GM15510 (cell line): ENCODE results near the gene STPG1.

ENCODE experiments used
- POLR2A ChIP-seq: IDR thresholded peaks from 3 replicates; pipeline ENCODE4 v1.6.1; 2011; ENCODE audit warnings: borderline replicate concordance; ENCODE audit not compliant: insufficient read length; ENCODE audit errors: extremely low read depth

Gene STPG1

DNA sequence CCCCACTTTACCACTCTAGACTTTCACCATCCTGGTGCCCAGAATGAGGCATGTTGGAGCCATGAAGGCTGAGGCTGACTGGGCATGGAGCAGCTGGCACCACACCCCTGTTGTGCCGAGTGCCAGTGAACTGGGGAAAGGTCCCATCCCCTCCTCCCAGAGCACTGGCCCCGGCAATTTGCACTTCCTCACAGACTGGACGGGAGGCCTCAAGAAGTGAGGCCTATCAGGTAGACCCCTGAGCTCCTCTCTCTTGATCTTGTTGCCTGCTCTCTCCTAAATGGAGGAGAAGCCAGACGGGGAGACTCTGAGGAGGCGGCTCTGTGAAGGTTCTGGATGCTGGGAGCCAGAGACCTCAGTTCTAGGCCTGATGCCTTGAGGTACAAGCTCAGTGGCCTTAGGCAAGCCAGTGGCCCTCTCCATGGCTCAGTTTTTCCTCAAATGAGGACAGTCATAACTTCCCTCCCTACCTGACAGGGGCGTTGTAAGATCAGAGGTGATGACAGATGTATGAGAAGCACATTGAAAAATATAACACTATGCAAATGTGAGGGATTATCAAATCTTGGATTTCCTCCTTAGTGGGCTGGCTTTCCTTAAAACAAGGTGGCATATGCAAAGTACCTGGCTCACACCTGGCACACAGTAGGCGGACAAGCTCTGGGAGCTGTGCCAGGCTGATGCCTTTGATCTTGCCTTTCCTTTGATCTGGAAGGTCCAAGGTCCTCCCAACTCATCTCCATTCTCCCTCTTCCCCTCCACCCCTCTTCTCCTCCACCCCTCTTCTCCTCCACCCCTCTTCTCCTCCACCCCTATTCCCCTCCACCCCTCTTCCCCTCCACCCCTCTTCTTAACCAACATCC, 87.8 kb downstream of the STPG1 start:
- no peak for TF ChIP-seq POLR2A

DNA sequence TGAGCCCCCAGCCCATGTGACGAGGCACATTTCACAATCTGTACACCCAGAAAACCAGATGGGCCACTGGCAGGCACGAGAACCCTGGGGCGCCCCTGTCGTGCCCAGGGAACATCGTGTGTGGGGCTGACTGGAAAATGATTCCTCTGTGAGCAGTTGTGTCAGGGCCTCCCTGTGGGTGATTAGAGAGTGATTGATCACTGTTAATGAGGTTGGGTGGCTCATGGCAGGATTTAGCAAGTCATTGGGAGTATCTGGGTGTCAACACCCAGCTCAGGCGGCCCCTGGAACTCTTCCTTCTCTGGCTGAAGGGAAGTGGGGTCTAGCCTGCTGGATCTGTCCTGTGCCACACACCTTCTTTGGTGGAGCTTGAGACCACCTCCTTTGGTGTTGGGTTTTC, 88.7 kb downstream of the STPG1 start:
- TF ChIP-seq POLR2A = no peak

DNA sequence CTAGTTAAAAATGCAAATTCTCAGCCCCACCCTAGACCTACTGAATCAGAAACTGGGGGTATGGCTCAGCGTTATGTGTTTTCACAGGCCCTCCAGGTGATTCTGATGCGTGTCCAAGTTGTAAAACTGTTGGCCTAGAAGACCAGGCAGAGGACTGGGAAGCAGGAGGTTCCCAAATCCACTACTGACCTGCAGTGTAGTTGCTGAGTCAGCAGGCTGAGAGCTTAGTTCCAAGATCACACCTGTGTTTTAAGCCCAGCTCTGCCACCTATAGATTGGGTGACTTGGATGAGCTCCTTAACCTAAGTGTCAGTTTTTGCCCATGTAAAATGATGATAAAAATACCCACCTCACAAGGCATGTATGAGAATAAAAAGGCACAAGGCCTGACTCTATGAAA, 90.3 kb downstream of the STPG1 start:
- no peak for TF ChIP-seq POLR2A

DNA sequence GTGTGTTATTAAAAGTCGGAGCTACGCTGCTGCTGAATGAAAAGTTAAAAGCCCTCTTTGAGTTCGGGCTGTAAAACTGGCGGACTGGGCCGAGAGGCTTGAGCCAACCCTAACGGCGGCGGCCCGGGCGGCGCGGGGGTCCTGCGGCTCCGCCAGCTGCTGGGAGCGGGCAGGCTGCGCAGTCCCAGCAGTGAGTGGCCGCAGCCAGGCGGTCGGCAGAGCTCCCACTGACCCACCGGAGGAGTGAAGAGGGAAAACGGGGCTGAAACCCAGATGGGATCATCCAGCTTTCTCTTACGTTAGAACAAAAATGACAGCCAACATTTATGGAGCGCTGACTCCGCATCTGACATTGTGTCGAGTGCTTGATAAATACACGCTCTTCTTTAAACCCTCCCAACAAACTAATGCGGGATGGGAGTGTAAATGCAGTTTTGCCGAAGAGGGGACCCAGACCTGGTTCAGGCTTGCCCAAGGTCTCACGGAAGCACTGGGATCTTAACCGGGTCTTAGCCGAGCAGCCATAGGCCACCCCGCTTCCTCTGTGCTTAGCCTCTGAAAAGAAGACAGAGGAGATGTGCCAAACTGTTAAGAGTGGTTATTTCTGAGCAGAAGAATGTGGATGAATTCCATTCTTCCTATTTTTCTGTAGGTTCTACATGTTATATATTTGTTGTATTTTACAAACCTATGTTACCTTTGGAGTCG, 91.0 kb downstream of the STPG1 start:
- TF ChIP-seq POLR2A = no peak

DNA sequence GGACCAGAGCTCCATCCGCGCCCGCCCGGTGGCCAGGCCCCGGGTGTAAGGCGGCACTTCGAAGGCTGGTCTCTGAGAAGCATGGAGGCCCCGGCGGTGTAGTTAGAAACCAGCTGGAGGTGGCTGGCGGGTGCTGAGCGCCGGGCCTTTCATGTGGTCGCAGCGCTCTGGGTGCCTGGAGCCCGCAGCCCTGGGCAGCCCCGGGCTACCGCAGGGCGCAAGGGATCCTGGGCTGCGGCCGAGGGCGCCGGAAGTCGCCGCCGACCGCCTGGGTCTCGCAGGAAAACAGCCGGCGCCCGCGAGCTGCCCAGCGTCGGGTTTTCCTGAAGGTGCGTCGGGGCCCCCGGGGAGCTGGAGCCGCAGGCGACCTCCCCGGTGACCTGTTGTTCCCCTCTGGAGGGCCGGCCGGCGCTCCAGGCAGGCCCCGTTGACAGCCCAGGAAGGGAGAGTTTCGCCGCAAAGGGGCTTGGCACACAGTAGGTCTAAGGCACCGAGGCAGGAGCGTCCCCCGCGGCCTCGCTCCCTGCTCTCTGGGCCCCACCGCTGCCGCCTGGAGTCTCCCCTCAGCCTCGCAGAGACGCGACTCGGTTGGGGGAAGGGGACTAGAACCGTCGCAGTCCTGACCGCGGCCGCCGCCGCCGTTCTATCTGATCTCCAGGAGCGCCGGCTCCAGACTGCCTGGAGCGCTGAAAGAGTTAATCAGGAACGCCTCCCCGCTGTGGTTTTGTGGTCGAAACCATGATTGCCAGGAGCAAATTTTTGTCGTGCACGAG, 91.7 kb downstream of the STPG1 start:
- no peak for TF ChIP-seq POLR2A

DNA sequence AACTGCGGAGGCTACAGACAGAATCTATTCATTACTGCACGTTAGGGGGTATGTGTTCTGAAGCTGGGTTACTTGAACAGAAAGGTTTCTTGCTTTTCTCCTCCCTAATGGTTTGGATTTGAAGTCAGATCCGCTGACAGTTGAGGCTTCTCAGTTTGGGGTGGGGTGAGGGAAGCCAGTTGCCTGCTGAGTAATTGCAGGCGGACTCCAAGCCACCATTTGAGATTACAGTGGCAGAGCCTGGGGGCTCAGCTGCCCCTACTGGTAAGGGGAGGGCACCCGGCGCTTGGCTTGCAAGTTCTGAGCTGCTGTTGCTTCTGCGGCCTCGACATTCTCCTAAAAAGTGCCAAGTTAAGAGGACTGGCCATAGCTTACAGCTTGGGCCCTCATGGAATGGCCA, 92.5 kb downstream of the STPG1 start:
- TF ChIP-seq POLR2A = no peak

DNA sequence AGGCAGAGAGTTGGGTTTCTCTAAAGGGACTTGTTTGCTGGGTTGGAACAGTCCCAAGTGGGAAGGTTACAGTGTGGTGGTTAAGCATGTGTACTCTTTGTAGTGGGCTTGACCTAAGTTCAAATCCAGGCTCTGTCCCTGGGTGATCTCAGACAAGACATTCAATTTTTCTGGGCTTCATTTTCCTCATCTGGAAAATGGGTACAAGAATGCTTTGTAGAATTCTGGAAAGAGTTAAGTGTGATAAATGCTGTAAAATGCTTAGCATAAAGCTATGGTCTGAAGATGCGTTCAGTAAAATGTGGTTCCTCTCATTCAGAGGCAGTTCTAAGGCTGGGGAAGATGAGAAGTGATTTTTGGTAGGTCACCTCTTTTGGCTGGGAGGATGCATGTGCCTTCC, 93.6 kb downstream of the STPG1 start:
- no peak for TF ChIP-seq POLR2A

DNA sequence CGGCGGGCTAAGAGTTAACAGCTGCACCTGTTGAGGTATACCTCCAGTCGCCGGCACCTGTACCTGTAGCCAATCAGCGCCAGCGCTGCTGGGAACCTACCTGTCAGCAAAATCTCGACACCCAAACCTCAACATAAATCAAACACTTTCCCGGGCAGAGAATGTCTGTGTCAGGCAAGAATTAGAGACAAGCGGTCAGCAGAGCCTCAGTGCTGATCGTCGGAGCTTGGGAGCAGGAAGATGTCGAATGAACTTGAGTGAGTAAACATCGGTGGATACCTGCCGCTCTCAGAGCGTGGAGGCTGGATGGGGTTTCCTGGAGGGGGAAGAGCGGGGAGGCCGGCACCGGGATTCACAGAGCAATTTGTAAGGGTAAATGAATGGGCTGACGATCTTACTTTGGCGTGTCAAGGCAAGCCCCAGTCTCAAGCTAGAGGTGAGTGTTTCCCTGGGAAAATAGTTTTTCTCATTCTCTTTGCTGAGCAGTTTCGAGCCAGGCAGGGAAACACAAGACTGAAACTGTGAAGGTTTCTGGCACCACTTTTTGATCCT, 94.2 kb downstream of the STPG1 start, which contains the start of gene GRHL3:
Gene GRHL3, plus strand, starts transcription at position 46 of the 552 bp plus-strand sequence. Its CDS starts 195 bp downstream, at position 241.
- no peak for TF ChIP-seq POLR2A

DNA sequence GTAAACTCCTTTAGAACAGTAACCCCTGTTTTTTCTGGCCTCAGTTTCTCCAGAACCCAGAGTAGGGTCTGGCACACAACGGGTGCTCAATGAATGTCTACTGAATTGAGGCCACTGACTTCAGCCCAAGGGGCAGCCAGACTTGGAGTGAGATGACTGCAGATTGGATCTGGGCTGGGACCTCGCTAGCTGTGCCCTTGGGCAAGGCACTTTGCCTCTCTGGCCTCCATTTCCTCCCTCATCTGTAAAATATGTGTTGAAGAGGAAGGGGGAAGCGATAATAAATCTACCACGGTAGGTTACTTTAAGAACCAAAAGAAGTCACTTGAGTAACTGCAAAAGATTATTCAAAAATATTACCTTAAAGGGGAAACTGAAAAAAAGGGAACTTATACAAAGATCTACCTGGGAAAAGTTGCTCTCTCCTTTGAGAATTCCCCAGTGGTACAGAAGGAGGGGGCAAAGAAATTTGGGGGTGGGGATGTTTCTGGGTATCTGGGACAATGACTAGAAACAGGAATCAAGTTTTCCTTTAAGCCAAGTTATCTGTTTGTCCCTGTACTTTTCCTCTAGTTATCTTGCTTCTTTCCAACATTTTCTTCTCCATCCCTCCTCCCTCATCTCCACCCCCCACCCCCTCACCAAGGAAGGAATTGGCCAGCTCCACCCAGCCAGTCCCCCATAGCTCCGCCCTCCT, 94.8 kb downstream of the STPG1 start:
- TF ChIP-seq POLR2A = no peak

DNA sequence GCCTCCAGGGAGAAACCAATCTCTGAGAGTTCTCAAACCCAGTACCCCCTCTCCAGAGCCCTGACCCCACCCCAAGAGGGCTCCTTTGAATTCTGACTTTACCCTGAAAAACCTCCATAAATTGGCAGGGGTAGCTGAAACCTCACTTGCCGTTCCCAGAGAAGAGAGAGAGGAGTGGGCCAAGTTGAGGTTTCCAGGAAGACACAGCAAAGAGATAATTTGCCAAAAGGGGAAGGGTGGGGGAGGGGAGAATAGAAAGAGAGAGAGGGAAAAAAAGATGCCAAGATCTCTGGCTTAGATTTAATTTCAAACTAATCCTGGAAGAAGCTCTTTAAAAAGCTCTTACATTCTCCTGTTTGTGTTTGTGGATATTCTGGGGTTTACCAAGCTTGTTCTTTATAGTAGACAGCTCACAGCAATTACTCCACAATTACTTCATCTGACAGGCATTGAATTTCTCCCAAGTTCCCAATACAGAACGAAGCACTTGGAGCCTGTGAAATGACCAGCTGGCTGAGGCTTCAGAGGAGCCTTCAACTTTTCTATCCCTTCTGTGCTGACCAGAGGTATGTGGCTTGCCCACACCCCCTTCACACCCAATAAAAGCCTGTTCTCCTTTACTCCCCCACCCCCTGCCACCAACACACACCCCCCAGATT, 95.5 kb downstream of the STPG1 start:
- no peak for TF ChIP-seq POLR2A

DNA sequence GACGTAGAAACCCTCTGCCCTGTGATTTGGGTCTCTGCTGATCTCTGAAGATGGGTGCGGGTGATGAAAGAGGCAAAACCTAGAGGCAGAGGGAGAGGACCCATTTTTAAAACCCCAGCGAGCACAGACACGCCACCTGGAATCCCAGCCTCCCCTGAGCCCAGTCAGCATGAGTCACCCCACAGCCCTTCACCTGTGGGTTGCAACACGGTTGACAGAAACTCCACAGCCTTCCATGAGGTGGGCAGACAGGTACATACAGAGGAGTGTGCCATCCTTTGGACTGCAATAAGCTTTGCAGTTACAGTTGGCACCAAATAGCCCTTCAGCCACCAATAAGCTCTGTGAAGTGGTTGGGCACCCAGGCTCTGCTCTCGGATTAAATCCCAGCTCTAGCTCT, 96.5 kb downstream of the STPG1 start:
- TF ChIP-seq POLR2A = no peak

DNA sequence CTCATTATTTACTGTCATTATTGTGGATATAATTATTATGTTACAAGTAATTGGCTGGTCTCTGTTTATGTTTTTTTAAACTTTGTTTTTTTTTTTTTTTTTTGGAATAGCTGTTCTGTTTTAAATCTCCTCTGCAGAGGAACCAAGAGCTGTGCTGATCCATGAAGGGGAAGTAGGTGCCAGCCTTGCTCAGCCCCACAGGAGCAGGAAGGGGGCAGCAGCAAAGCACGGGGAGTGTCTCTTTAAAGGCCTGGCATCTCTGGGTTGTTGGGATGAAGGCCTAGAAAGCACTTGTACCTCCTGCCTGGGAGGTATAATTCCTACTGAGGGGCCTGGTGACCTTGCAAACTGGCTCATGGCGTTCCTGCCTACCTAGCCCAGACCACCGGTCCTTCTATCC, 96.9 kb downstream of the STPG1 start:
- TF ChIP-seq POLR2A = no peak

DNA sequence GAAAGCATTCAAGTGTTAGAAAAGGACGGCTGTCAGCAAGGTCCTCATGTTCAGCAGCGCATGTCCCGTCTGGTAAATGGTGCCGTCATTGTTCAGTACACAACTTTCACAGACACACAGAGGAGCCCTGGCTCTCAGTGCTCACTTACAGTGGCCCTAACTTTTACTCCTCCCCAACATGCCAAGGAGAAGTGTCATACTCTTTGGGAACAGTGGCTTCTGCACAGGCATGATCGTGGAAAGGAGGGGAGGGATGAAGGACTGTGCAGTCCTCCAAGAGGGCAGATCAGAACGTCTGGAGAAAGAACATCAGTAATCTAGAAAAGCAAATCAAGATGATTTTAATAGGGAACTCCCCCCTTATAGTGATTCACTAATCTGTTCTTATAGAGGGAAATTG, 98.2 kb downstream of the STPG1 start:
- no peak for TF ChIP-seq POLR2A

DNA sequence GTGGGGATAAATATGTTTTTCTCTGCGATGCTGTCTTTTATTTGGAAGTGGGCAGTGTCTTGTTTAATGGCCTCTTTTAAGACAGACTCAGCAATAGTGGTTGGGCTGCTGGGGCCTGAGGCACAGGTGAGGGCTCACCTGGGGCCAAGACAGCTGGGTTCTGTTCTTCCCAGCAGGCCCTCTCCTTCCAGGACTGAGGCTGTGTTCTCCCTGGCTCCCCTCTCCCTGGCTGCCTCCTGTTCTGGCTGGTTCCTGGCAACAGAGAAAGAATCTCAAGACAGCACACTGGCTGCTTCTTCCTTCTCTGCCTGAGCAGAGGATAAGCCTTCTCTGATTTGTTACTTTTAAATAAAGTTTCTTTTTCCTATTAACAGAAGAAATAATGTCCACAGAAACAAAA, 101.8 kb downstream of the STPG1 start:
- no peak for TF ChIP-seq POLR2A
